DOHH2 (cell line): ENCODE measurements around the gene FIBCD1.

Experiments used
- H3F3A ChIP-seq: fragments of 200-600 bp; sonication (generic), shearing (Covaris generic); 2 replicates; pipeline ENCODE4 v1.6.0; 2016; ENCODE audit warnings: antibody characterized with exemption, mild to moderate bottlenecking; ENCODE audit not compliant: control insufficient read depth, insufficient read depth
- H3K27ac ChIP-seq: fragments of 200-600 bp; sonication (generic); 2 replicates; pipeline ENCODE4 v1.5.1; 2014; ENCODE audit warnings: low read depth, mild to moderate bottlenecking, low read length, moderate library complexity
- H3K27me3 ChIP-seq: fragments of 200-600 bp; sonication (generic); 2 replicates; pipeline ENCODE4 v1.6.1; 2014; ENCODE audit warnings: mild to moderate bottlenecking, low read length, mixed read lengths; ENCODE audit not compliant: control insufficient read depth
- H3K36me3 ChIP-seq: fragments of 200-600 bp; sonication (generic); 2 replicates; pipeline ENCODE4 v1.6.1; 2014; ENCODE audit warnings: mild to moderate bottlenecking, low read length, moderate library complexity, mixed read lengths; ENCODE audit not compliant: control insufficient read depth
- H3K4me1 ChIP-seq: fragments of 200-600 bp; sonication (generic); 2 replicates; pipeline ENCODE4 v1.6.1; 2014; ENCODE audit warnings: mild to moderate bottlenecking, low read length, mixed read lengths; ENCODE audit not compliant: control insufficient read depth
- H3K4me2 ChIP-seq: fragments of 200-600 bp; sonication (generic); 2 replicates; pipeline ENCODE4 v1.6.0; 2014; ENCODE audit warnings: mild to moderate bottlenecking, low read length, moderate library complexity
- H3K4me3 ChIP-seq: fragments of 200-600 bp; sonication (generic); 2 replicates; pipeline ENCODE4 v1.5.1; 2014; ENCODE audit warnings: mild to moderate bottlenecking, low read length, mixed read lengths
- H3K79me2 ChIP-seq: fragments of 200-600 bp; sonication (generic); 2 replicates; pipeline ENCODE4 v1.6.1; 2014; ENCODE audit warnings: mild to moderate bottlenecking, low read length, mixed read lengths; ENCODE audit not compliant: control insufficient read depth
- H3K9me2 ChIP-seq: fragments of 200-600 bp; sonication (generic); replicated peaks from 2 replicates; pipeline ENCODE4 v1.6.1; 2014; ENCODE audit warnings: mild to moderate bottlenecking, low read length, mixed read lengths; ENCODE audit not compliant: control insufficient read depth
- H3K9me3 ChIP-seq: fragments of 200-600 bp; sonication (generic); 2 replicates; pipeline ENCODE4 v1.6.1; 2014; ENCODE audit warnings: antibody characterized with exemption, low read length, mixed read lengths; ENCODE audit not compliant: control insufficient read depth, insufficient read depth
- H4K20me1 ChIP-seq: fragments of 200-600 bp; sonication (generic); 2 replicates; pipeline ENCODE4 v1.6.0; 2014; ENCODE audit warnings: low read depth, mild to moderate bottlenecking, antibody characterized with exemption, low read length, moderate library complexity; ENCODE audit not compliant: control insufficient read depth, insufficient read depth
- CTCF ChIP-seq: fragments of 200-600 bp; sonication (generic); IDR thresholded peaks from one replicate; pipeline ENCODE4 v1.5.1; 2014; ENCODE audit warnings: antibody characterized with exemption, mild to moderate bottlenecking, low read depth, low read length; ENCODE audit not compliant: poor library complexity, severe bottlenecking
- EZH2phosphoT487 ChIP-seq: fragments of 200-600 bp; sonication (generic); IDR thresholded peaks from 2 replicates; pipeline ENCODE4 v1.6.1; 2017; ENCODE audit warnings: borderline replicate concordance, mild to moderate bottlenecking, antibody characterized with exemption, low read length, moderate library complexity, mixed read lengths

Gene FIBCD1

GRCh38 chr9:130872912-130873503, 66.0 kb downstream of the FIBCD1 start:
- Histone ChIP-seq H3K79me2 (no peaks in the 10 kb centered on the region), H3K4me3 (no peak overlapping the region), H3K9me3 (no peaks in the 10 kb centered on the region), H3K36me3 (peaks cover 32% of the 10 kb centered on the region), H3K9me2 (no peaks in the 10 kb centered on the region), H3K4me1 (peaks cover 6% of the 10 kb centered on the region; the same call in 1 of the 2 replicates), H3K4me2 (no peak overlapping the region), H3K27me3 (no peaks in the 10 kb centered on the region), H4K20me1 (no peaks in the 10 kb centered on the region), H3F3A (0 out of 2 replicates have a peak, but pooled peaks cover 3% of the 10 kb centered on the region), H3K27ac (no peak overlapping the region)
- no peak for TF ChIP-seq CTCF
- no peak for TF ChIP-seq EZH2phosphoT487

- H3K27me3 ChIP-seq = no peaks in the 10 kb centered on the region
- no peak overlapping the region for H3K27ac ChIP-seq
- peaks cover 32% of the 10 kb centered on the region for H3K36me3 ChIP-seq
- H3K4me3 ChIP-seq = no peak overlapping the region
- H3K4me2 ChIP-seq = no peak overlapping the region
- peaks cover 6% of the 10 kb centered on the region; the same call in 1 of the 2 replicates for H3K4me1 ChIP-seq
- H3K9me2 ChIP-seq = no peaks in the 10 kb centered on the region
- TF ChIP-seq CTCF = no peak
- H3K79me2 ChIP-seq = no peaks in the 10 kb centered on the region
- H3F3A ChIP-seq = 0 out of 2 replicates have a peak, but pooled peaks cover 3% of the 10 kb centered on the region
- H3K9me3 ChIP-seq = no peaks in the 10 kb centered on the region
- H4K20me1 ChIP-seq = peaks cover 1% of the 10 kb centered on the region; the same call in 1 of the 2 replicates
Measured at GRCh38 chr9:130872508-130872907, 66.5 kb downstream of the FIBCD1 start.

- H3K27ac ChIP-seq = no peak overlapping the region
- no peak overlapping the region for H3K4me2 ChIP-seq
- no peaks in the 10 kb centered on the region for H3K79me2 ChIP-seq
- H3K9me3 ChIP-seq = no peaks in the 10 kb centered on the region
- TF ChIP-seq CTCF = no peak
- no peak for TF ChIP-seq EZH2phosphoT487
- H3K27me3 ChIP-seq = no peaks in the 10 kb centered on the region
- H3K9me2 ChIP-seq = no peaks in the 10 kb centered on the region
- H4K20me1 ChIP-seq = peaks cover 5% of the 10 kb centered on the region; the same call in 1 of the 2 replicates
- peaks cover 32% of the 10 kb centered on the region for H3K36me3 ChIP-seq
- 0 out of 2 replicates have a peak, but pooled peaks cover 3% of the 10 kb centered on the region for H3F3A ChIP-seq
- no peak overlapping the region for H3K4me3 ChIP-seq
- H3K4me1 ChIP-seq = peaks cover 6% of the 10 kb centered on the region; the same call in 1 of the 2 replicates
Measured at GRCh38 chr9:130872093-130872492, 67.0 kb downstream of the FIBCD1 start.
